ES-I3 (cell line): ENCODE measurements around the gene NDUFS8.

Source experiments
- H3K36me3 ChIP-seq: 2 replicates; pipeline ENCODE4 v1.6.1; 2013; ENCODE audit warnings: mild to moderate bottlenecking, low read length, control low read depth, moderate library complexity; ENCODE audit not compliant: insufficient read depth
- H3K4me1 ChIP-seq: 2 replicates; pipeline ENCODE4 v1.6.1; 2013; ENCODE audit warnings: mild to moderate bottlenecking, control low read depth, low read length; ENCODE audit not compliant: insufficient read depth
- H3K9ac ChIP-seq: 2 replicates; pipeline ENCODE4 v1.6.1; 2013; ENCODE audit warnings: low read depth, mild to moderate bottlenecking, low read length, moderate library complexity
- H3K9me3 ChIP-seq: 2 replicates; pipeline ENCODE4 v1.6.1; 2013; ENCODE audit warnings: mild to moderate bottlenecking, low read length, moderate library complexity; ENCODE audit not compliant: control insufficient read depth, insufficient read depth

The NDUFS8 gene

DNA sequence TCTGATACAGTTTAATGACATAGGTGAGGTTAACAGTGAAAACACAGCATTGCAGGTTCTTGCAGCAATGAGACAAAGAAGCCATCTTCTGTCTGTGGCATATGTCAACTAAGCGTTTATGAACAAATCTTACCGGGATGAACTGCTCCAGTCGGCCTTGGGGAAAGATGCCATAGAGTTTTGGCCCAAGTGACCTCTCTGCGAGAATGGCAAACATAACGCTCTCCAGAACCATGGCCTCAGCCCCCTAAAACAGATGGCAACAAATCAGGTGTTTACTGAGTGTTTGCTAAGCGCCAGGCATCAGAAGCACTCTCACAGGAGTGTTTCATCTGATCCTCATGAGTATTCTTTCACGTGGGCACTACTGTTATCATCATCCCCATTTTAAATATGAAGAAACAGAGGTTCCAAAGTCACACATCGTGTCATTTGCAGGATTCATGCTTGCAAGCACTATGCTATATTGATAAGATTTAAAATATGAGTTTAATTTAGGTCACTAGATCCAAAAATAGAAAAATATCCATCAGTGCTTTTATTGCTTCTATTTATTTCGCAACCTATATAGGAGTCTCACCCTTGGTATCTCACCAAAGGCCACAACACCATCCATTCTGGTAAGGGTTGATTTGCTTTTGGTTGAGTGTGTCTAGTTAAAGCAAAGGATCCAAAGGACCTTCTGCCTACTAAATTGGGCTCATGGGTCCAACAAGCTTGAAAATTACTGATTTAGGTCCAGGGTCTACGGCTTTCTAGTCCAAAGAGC, 44.3 kb downstream of the NDUFS8 start:
- Histone ChIP-seq H3K9ac (no peak overlapping the region), H3K9me3 (no peaks in the 10 kb centered on the region), H3K4me1 (no peaks in the 10 kb centered on the region), H3K36me3 (peaks cover 37% of the 10 kb centered on the region)

DNA sequence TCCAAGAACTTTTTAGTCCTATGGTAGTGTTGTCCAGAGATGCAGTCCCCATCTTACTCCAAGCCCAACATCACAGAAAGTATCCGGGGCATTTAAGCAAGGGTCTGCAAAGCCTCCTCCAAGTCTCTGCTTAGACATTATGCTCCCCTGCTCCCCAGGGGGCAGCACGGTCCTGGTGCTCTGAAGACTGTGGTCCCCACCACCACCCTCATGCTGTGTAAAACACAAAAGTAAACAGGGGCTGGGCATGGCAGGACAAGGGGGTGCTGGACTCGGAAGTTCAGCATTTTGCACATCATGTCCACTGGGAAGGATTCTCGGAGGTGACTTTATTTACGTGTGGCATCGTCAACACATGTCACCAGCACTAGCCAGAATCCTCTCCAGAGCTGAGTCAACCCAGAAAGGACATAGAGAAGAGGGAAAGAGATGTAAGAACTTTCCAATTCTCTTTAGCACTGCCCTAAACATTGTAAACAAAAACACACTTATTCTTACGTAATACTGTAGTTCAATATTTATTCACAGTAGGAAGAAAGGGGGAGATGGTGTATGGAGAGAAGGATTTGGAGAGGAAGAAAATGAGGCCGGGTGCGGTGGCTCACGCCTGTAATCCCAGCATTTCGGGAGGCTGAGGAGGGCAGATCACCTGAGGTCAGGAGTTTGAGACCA, 46.0 kb downstream of the NDUFS8 start:
- no peaks in the 10 kb centered on the region for H3K4me1 ChIP-seq
- peaks cover 30% of the 10 kb centered on the region for H3K36me3 ChIP-seq
- no peak overlapping the region for H3K9ac ChIP-seq
- no peaks in the 10 kb centered on the region for H3K9me3 ChIP-seq

DNA sequence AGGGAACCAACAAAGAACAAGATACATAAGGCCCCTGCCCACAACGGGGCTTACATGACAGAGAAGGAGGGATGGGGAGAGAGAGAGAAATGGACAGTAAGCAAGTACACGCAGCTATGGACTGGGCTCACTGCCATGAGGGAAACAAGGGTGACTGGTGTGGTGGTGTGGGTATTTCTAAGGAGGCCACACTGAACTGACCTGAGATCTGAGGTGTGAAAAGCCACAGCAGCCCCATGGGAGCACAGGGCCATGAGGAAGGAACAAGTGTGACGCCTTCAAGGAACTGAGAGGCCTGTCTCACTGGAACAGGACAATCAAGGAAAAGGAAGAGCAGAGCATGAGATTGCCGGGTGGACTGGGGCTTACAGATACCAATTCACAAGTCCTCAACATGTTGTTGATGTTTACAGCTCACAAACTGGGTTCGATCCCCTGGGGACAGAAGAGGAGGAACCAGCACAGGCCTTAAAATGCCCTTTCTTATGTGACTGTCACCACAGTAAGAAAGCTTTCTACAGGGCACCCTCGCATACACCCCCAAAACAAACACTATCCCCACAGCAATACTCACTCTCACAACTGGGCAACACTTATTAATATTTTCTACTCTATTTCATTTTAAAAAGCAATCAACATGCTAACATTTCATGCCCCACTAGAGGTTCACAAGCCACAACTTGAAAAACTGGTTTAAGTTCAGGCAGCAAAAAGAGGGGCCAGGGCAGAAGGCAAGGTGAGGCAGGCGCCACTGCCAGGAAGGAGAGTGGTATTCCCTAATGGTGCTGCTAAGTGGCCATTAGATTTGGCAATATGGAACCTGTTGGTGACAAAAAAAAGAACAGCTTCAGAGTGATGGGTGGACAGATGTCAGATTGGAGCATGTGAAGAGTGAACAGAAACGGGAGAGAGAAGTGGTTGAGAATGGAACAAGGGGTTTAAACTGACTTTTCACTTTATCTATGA, 47.4 kb downstream of the NDUFS8 start:
- H3K9ac ChIP-seq, result no peak overlapping the region
- no peaks in the 10 kb centered on the region for H3K4me1 ChIP-seq
- H3K9me3 ChIP-seq, result no peaks in the 10 kb centered on the region
- peaks cover 19% of the 10 kb centered on the region for H3K36me3 ChIP-seq

DNA sequence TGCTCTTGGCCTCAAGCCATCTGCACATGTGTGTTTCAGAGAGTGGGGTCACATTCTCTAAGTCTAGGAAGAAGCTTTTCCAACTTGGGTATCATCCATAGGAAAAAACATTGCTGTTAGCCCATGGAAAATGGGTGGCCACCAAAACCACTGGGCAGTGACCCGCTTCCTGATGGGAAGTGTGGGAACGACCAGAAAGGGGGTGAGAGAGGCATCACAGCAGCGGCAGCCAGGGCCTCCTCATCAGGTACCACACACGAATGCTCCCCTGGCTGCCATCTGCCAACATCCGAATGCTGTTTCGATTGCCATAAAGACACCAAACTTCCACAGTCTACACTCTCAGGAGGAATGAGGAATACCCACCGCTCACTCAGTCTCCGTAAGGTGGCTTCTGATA, 50.4 kb downstream of the NDUFS8 start:
- Histone ChIP-seq H3K36me3 (peaks cover 5% of the 10 kb centered on the region), H3K9ac (no peak overlapping the region)

DNA sequence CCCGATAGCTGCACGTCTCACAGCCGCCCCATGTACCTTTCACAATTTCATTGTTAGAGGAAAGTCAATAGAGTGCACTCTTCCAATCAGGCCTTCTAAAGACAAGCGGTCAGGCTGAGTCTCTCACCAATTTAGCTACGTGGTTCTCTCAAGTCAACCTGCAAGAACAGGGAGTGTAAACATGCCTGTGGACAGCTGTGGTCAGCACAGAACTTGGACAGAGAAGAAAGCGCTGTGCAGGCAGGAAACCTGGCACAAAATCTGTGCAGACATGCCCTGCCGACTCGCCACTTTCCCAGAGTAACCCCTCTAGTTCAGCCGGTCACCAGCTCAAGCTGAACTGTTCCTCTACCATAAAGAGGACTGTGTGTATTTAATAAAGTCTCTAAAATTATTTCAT, 51.2 kb downstream of the NDUFS8 start:
- H3K36me3 ChIP-seq, result peaks cover 4% of the 10 kb centered on the region; the same call in 1 of the 2 replicates
- H3K4me1 ChIP-seq, result no peaks in the 10 kb centered on the region
- no peaks in the 10 kb centered on the region for H3K9me3 ChIP-seq
- no peak overlapping the region for H3K9ac ChIP-seq

More for the DNA sequence above, 50.4 kb downstream of the NDUFS8 start:
- Histone ChIP-seq H3K4me1 (no peaks in the 10 kb centered on the region), H3K9me3 (no peaks in the 10 kb centered on the region)

DNA sequence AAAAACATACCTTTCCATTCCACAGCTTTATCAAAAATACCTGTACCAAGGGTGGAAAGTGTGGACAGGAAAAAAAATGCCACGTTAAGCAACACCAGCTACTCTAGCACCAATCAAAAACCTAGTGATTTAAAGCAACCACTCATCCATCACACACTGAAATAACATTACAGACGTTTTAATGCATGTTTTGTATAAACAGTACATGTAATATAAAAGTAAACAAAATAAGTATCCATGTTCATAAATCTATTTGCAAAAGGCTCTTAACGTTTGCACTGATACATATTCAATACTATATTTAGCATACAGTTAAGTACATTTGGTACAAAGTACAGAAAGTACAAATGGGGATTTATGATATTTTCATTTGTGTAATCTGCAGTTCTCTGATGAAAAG, 52.0 kb downstream of the NDUFS8 start:
- Histone ChIP-seq H3K9me3 (no peaks in the 10 kb centered on the region), H3K4me1 (no peaks in the 10 kb centered on the region), H3K9ac (no peak overlapping the region), H3K36me3 (peaks cover 4% of the 10 kb centered on the region; the same call in 1 of the 2 replicates)

DNA sequence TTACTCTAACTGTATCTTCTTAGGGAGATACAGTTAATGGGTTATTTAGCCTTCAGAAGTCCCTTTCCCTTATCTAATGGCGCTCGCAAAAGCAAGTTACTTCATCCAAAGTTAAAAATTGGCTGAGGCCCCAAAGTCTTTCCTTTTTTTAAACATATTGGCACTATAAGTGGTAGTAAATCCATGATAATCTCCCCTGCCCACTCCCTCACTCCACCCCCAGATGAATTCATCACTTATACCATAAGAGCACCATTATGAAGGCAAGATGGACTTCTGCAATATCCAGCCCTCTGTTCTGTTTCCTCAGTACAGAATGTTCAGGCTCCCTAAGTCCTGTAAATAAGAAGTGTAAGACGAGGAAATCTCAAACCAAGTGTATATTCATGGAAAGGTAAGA, 53.0 kb downstream of the NDUFS8 start:
- H3K36me3 ChIP-seq, result no peaks in the 10 kb centered on the region
- H3K9ac ChIP-seq, result no peak overlapping the region
- no peaks in the 10 kb centered on the region for H3K9me3 ChIP-seq
- H3K4me1 ChIP-seq, result no peaks in the 10 kb centered on the region
